NB4 (cell line): ENCODE results near the gene PHF2.

Experiments
- DNase-seq: peaks from one replicate; pipeline ENCODE4 v3.0.0; 2010; ENCODE audit warnings: low read depth
- H3K4me3 ChIP-seq: one replicate; pipeline ENCODE4 v1.5.1; 2011; ENCODE audit warnings: mild to moderate bottlenecking, low read depth, low read length, moderate library complexity
- CTCF ChIP-seq: IDR thresholded peaks from one replicate; pipeline ENCODE4 v1.5.1; 2012; ENCODE audit warnings: low read depth, low read length
- MAX ChIP-seq: IDR thresholded peaks from 2 replicates; pipeline ENCODE4 v1.6.1; 2011; ENCODE audit warnings: low read depth, low read length
- MYC ChIP-seq: IDR thresholded peaks from 2 replicates; pipeline ENCODE4 v1.6.1; 2011; ENCODE audit warnings: low read depth, low read length
- POLR2A ChIP-seq: IDR thresholded peaks from 2 replicates; pipeline ENCODE4 v1.6.1; 2011; ENCODE audit warnings: mild to moderate bottlenecking; ENCODE audit not compliant: insufficient read length; ENCODE audit errors: extremely low read depth

Gene PHF2

GRCh38 chr9:93621922-93622321 lies 45.5 kb downstream of the PHF2 start:
- no peak overlapping the region for H3K4me3 ChIP-seq
- TF ChIP-seq MAX, result no peak
- no peak for TF ChIP-seq MYC
- TF ChIP-seq POLR2A, result no peak
- no peak for TF ChIP-seq CTCF
- no peak for DNase-seq

- no peak for TF ChIP-seq MAX
- TF ChIP-seq CTCF, result no peak
- TF ChIP-seq POLR2A, result no peak
- no peak for TF ChIP-seq MYC
- no peak overlapping the region for H3K4me3 ChIP-seq
- no peak for DNase-seq
Observed at GRCh38 chr9:93622691-93623090, 46.3 kb downstream of the PHF2 start.

- DNase-seq, result no peak
- H3K4me3 ChIP-seq, result no peak overlapping the region
- TF ChIP-seq MAX (no peak), POLR2A (no peak), CTCF (no peak), MYC (no peak)
Observed at GRCh38 chr9:93623753-93624152, 47.4 kb downstream of the PHF2 start.

- no peak overlapping the region for H3K4me3 ChIP-seq
- DNase-seq, result no peak
- TF ChIP-seq POLR2A, result no peak
- no peak for TF ChIP-seq MAX
- no peak for TF ChIP-seq MYC
- no peak for TF ChIP-seq CTCF
Observed at GRCh38 chr9:93624431-93624834, 48.0 kb downstream of the PHF2 start.

GRCh38 chr9:93624977-93625376 lies 48.6 kb downstream of the PHF2 start:
- DNase-seq, result no peak
- H3K4me3 ChIP-seq, result no peak overlapping the region
- no peak for TF ChIP-seq CTCF

GRCh38 chr9:93629920-93630319 lies 53.5 kb downstream of the PHF2 start:
- no peak overlapping the region for H3K4me3 ChIP-seq
- DNase-seq, result no peak
- no peak for TF ChIP-seq POLR2A
- TF ChIP-seq MYC, result no peak
- TF ChIP-seq MAX, result no peak
- no peak for TF ChIP-seq CTCF
